Muscle of arm (tissue), 12 donors: ENCODE measurements around the gene PANX3. TPM values are rescaled to one million over a fixed set of nuclear protein-coding genes. Genes with fewer than 3 reads are reported as not detected.

Experiments
- DNase-seq: peaks from one replicate; pipeline ENCODE4 v3.0.0-alpha.2; 2013
- polyA plus RNA-seq, 12 donors: library from polyadenylated mRNA; unstranded; fragments of 120-200 nt; gene quantifications; one replicate each; pipeline ENCODE4 v1.2.1, GENCODE V29; 2013; ENCODE audit not compliant: insufficient read length in 12 of 12

PANX3 gene
- polyA plus RNA-seq, 12 donors, result 0.10 to 0.18 (median 0.15) TPM; not detected in 8

DNA sequence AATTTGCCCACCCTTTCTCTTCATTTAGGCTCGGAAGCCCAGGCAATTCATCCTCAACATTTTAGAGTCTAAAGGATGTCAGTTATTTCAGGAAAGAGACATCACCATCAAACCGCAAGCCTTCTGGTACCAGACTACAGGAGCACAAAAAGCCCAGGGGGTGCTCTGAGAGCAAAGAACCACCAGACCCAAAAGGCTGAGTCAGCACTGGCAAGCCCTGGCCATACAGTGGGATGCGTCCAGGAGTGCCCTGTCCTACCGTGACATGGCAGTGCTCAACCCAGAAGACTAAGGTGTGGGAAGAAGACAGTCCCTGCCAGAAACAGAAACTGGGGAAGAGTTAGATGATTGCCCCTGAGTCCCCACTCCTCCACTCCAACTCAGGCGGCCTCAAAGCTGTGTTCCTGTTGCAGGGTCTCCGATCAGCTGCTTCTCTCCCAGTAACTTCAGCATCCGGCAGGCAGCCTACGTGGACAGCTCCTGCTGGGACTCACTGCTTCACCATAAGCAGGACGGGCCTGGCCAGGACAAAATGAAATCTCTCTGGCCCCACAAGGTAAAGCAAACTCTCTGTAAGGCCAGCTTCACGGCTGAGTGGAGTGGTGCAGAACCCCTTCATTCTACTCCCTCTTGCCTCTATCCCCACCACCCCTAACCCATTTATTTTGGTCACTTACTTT, 1.5 kb downstream of the PANX3 start:
- no peak for DNase-seq

DNA sequence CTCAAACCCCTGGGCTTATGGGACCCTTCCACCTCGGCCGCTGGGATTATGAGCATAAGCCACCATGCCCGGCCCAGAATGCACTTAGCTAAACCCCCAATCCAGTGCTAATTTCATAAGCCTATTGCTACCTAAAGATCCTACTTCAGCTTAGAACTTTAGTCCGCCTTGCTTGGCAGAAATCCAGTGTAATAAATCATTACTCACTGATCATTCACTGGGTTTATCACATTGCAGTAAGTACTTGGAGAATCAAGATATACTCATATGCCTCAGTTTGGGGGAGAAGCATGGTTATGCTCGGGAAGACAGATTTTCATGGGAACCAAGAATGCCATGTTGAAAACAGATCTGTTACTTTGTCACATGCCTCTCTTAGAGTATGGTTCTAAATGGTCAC, 7.6 kb downstream of the PANX3 start:
- DNase-seq, result no peak

DNA sequence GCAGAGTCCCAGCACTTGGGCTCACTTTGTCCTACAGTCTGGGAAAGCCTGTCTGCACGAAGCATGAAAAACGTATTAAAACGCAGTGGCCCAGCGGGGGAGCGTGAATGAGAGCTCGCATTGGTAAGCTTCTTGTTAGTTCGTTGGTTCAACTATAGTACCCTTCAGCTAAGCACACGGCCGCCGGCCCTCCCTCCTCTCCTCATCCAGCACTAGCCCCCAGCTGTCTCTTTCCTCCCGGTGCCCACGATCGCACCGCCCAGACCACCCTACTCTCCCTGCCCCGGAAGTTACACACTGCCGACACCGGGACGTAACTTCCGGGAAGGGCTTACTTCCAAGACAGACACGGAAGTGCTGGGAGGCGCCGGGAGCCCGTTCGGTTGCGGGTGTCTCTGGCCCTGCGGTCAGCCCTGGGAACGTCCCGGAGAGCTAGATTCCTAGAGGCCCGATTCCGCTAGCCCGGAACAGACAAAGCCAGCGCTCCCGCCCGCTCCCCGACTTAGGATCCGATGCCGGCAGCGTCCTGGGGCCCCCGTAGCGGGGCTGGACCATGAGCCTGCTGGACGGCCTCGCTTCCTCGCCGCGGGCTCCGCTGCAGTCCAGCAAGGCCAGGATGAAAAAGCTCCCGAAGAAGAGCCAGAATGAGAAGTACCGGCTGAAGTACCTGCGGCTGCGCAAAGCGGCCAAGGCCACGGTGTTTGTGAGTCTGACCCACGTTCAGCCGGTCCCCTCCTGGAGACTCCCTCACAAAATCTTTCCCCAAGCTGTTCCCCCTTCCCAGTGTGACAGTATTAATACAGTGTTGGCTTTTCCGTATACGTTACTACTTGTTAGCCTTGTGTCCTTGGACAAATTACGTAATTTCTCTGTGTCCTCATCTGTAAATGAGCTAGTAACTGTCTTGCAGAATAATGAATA, 11.6 kb downstream of the PANX3 start, which contains the start of gene TBRG1:
Gene TBRG1, plus strand, starts transcription at position 334 of the 921 bp plus-strand sequence. Its CDS starts 220 bp downstream, at position 554.
- peak; percentile 95 for DNase-seq

DNA sequence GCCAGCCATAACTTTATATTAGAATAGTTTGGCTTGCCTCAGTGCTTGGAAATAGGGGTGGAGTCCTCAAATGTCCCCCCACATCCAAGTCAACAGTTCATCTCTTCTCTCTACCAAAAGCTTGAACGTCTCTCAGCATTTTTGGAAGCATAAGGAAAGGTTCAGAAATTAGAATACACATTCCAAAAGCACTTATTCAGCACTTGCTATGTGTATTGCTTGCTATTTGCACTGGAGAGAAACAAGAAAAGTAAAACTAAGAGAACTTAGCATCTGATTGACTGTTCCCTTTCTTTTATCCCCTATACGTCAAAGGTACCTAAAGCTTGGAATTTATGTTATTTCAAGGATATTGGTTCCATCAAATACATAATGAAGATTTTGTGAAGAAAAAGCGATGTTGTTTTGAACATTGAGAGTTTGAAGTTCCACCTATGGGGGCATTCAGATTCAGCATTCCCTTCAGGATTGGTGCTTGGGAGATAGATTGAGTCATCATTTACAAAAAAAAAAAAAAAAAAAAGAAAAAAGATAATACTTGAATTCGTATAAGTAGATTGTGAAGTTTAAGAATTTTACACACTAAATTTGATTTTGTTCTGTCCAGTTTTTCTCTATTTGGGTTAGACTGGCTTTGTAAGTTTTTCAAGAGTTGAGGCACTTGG, 12.8 kb downstream of the PANX3 start:
- DNase-seq, result no peak

DNA sequence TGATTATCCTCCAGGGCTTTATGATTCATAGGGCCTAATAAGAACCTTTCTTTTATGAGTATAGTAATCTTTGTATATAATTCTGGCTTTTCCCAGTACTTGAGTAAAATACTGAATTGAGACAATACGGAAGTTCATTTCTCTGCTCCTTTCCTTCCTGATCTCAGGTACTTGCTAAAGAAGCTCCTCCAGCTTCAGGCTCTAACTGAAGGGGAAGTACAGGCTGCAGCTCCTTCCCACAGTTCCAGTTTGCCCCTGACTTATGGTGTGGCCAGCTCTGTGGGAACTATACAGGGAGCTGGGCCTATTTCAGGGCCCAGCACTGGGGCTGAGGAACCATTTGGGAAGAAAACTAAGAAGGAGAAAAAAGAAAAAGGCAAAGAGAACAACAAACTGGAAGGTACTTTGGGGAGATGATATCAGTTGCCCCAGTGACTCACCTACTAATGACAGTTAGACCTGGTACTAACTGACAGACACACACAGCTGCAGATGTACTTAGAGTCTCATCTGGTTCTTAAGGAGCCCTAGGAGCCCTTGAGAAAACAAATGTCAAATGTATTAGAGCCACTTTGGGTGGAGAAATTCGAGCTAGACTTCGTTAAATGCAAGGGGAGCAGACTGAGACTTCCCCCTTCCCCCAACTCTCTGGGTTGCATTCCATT, 14.4 kb downstream of the PANX3 start:
- DNase-seq, result no peak

DNA sequence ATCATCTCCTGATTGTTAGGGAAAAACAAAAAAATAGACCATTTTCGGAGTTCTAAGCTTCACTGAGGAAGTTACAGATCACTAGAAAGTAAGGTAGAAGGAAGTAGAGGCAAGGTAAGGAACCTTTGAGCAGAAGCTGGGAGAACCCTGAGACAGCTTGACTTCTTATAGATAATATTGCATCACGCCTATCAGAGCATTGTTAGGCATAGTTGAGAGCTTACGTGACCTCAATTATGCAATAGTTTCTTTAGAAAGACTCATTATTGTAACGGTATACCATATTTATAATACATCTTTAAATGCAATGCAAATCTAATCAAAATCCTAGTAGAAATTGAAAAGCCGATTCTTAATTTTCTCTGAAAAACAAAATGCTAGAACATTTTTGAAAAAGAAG, 16.3 kb downstream of the PANX3 start:
- no peak for DNase-seq

DNA sequence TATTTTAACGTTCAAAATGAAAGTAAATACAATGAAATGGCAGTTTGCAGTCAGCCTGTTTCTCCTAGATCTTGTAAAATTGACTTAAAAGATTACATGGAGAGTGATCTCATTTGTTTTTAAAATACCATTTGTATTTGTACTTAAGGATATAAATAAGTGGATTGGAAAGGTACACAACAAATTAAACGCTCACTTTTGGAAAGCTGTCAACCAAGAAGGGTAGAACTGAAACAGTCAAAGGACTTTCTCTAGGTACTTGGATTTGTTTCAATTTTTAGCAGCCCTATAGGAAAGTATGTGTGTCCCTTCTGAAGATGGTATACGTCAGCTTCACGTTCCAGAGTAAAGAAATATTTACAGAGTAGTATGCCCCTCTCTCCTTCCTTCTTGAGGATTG, 18.7 kb downstream of the PANX3 start:
- no peak for DNase-seq

DNA sequence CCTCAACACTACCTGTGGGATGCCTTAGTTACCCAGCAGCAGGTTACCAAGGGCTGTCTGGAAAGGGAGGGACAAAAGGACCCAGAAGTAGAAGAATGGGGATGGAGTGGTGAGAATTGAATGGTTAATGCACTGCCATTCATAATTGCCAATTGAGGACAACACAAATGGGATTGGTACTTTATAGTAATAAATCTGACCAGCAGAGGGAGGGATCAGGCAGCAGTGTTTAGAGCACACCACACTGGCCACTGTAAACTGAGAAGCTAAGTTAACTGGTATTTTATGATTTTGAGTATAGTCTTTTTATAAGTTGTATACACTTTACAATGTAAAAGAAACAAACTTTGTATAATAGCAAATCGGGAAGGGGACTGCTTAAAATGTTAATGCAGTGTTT, 22.1 kb downstream of the PANX3 start:
- DNase-seq, result no peak

DNA sequence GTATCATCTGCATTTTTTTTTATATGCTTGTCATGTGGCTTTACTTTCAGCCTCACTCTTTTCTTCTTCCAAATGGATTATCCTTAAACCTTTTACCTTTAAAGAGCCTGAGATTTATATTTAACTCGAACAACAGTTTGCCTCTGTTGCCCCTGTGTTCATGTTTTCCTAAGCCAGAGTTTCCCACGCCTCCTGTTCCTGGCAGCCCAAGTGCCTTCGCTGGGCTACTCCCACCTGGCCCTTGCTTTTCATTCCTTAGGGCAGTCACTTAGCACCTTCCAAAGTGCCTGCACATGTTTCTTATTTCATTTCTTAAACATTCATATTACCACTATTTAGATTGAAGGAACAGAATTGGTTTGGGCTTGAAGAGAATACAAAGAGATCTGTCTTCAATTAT, 24.7 kb downstream of the PANX3 start:
- no peak for DNase-seq

DNA sequence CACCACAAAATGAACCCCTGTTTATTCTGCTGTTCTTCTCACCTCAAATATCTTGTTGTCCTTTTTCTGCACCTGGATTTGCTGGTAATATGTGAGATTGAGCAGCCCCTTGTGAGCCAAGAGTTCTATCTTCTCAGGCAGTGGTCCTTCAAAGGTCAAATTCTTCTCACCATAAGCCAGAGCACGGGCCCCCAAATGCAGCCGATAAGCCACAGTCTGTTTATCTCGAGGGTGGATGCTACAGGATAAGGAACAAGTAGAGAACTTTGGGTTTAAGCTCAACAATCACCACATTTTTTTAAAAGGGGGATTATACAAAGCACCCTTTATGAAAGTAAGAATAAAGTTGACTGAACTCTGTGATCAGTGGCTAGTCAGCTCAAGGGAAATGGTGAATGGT, 27.3 kb downstream of the PANX3 start:
- no peak for DNase-seq

DNA sequence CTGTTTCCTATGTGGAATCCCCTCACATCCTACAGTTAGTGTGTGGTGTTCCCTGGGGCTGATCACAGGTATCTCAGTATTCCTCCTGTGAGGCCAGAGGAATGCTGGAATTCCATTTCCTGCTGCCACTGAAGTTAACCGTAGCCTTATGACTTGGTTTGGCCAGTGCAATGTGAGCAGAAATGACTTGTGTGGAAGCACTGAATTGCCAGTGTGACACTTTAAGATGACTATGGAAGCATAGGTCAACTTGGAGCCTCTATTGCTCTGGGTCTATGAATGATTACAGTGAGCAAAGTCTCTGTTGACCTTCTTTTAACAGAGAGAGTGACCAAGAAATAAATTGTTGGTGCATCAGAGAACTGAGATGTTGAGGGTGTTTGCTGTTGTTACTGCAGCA, 28.0 kb downstream of the PANX3 start:
- DNase-seq, result no peak

DNA sequence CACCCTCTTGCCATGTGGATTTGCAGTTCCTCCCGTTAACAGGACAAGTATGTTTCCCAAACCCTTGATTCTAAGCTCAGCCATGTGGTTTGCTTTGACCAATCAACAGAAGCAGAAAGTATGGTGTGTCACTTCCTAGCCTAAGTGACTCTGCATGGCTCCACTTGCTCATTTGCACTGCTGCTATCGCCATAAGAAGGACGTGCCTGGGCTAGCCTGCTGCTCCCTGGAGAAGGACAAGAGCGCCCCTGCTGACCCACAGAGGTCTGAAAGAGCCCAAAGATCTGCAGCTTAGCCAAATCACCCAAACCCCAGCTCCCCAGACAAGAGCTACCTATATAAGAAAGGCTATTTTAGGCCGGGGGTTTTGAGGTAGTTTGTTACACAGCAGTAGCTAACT, 29.4 kb downstream of the PANX3 start:
- no peak for DNase-seq

DNA sequence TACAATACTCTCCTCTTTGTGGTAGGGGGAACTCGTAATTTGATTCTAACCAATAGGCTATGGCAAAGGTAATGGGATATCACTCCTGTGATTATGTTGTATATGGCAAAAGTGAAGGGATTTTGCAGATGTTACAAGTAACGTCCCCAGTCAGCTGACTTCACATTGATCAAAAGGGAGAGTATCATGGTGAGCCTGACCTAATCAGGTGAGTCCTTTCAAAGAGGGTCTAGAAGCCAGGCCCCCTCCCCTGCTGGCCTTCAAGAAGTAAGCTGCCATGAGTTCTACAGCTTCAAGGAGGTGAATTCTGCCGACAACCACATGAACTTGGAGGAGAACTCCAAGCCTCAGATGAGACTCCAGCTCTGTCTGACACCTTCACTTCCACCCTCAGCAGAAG, 31.4 kb downstream of the PANX3 start:
- no peak for DNase-seq

DNA sequence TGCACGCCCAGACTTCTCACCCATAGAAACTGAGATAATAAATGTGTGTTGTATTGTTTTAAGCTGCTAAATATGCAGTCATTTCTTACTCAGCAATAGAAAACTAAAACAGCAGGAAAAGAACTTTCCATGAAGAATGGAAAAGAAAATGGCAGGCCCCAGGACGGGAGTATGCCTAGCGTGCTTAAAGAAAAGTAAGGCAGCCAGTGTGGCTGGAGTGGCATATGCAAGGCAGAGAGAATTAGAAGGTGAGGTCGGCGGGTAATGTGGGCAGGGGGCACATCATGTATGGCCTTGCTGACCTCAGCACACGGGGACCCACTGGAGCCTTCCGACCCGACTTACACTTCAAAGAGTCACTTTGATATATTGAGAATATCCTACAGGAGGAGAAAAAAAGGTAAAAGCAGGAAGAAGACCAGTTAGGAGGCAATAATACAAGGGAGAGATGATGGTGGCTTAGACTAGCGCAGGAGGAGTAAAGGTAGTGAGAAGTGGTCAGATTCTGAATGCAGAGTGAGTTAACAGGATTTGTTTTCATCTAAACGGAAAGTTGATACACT, 31.9 kb downstream of the PANX3 start:
- no peak for DNase-seq

DNA sequence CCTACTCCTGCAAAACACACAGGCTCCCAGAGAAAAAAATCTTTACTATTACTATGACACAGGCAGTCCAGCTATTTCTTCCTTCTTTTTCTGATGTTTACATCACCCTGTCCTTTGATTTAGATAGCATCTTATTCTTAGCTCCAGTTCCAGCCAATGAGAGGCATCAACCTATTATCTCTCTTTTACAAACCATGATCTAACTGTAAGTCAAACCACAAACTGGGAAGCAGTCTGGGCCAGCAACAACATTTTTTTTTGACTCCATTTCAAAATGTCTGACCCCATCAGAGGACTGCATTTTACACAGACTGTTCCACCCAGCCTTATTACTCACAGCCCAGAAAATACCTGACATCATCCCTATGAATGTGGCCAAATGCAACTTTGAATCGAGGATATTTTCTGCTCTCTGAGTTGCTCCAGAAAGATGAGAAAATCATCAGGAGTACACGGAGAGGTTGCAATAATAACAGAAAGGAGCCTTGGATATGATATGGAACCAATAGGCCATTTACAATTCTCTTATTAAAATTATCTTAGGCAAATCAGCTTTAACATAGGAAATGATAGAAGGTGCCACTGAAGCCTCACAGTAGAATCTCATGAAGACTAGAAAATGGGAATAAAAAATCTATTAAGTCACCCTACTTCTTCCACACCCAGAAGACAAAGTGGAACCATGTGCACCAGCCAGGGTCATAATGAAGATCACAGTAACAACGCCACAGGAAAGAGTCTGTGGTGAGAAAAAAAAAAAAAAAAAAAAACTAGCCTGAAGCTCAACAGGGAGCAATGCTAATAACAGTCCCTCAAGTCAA, 32.6 kb downstream of the PANX3 start:
- peak; percentile 14 for DNase-seq

DNA sequence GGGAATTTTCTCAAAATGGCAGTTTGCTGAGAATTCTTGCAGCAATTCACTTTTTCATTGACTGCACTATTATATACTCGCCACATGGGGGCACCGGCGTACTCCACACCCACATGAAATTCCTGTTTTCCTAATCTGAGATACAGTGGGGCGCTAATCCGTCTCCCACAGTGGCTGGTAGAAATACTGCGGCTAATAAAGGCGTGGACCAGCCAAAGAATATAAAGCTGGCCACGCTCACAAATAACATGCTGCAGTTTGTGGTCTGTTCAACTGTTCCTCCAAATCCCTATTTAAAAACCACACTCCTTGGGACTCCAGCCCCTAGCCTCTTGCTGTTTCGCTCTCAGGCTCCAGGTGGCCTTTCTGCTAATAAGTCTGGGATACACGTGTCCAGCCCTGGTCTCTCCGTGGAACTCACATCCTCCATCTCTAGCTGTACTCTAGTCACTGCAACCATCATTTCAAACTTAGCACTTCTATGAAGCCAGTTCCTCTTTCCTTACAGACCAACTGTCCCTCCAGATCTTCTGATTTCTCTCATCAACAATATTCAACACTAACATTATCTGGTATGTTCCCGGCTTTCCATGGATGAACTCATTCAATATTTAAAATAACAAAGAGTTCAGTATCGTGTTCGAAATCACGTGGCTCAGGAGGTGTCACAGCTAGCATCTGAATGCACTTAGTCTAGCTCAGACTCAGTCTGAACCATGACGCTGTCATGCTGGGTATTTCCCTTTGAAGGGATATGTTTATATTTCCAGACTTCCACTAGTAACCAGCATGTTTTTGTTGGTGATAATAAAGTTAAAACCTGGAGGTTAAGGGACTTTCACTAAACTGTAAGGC, 33.4 kb downstream of the PANX3 start:
- peak; percentile 60 for DNase-seq

DNA sequence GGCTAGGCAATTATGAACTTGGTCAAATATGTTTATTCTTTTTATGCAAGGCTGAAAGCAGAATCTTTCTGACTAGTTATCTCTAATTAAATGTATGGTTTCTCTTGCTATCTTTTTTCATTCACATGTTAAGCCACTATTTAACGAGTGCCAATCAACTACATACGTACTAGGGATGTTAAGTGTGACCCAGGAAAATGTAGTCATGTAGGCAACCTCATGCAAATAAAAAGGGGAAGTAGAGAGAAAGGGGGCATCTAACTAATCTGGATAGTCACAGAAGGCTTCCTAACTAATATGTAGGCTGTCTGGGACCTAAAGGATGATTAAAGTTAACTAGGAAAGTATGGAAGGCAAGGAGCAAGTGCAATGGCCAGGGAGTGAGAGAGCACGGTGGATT, 34.9 kb downstream of the PANX3 start:
- DNase-seq, result no peak

DNA sequence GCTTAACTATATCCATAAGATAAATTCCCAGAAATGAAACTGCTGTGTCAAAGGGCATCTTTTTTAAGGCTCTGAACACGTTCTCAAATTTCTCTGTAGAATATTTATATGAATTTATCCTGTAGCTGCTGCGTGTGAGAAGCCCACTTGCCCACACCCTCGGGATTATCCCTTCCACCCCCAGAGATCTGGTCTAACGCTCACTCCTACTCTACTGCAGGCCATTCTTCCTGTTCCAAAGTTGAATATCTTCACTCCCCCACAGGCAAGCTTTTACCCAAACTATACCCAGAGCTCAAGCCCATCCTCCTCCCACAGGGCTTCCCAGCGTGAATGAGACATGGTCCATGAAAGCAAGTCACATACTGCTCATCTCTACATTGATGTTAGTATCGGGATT, 37.4 kb downstream of the PANX3 start:
- no peak for DNase-seq

DNA sequence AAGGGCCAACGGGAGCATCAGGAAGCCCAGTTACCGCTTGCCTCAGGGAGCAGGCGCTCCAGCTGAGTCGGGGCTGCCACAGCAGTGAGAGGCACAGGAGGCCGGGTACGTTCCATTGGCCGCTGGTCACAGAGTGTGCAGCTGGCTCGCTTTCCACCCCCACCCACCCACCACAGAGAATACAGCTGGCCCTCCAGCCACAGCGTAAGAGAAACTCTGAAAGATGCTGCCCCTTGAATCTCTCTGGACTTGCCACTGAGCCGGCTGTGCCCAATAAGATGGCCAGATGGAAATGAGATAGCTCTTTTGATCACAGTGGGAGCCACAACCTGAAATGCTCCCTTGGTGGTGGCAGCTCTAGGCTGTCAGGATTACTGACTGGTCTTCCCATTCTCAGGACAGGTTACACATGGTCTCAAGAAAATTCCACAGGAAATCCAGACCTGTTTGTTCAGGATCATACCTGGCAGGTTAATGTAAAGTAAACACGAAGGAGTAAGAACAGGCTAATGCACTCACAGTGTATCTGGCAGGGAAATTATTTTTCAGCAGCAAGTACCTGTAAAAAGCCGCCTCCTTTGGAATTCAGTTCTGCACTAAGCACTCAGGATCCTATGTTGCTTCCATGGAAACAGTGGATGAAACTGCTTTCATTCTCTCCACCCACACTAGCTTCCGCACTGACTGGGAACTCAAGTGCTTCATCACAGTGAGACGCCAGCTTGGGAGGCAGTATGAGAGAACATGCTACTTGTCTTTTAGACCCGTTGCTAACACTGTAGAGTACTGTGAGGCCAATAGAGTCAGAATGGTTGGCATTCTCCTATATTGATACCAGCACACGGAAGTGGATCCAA, 45.8 kb downstream of the PANX3 start:
- DNase-seq, result no peak
